H4 (cell line): ENCODE results near the gene KRIT1. TPM values are rescaled to one million over a fixed set of nuclear protein-coding genes. Genes with fewer than 3 reads are reported as not detected.

Experiments
- DNase-seq: peaks from one replicate; pipeline ENCODE4 v3.0.0-alpha.2; 2015; ENCODE audit warnings: low spot score
- total RNA-seq: library from RNA; depleted of rRNA; stranded (reverse); fragments of >200 nt; shearing (Covaris generic); gene quantifications from 2 replicates; pipeline ENCODE4 v1.2.3, GENCODE V29; 2014; rRNA removed

Gene KRIT1
- total RNA-seq, 1 experiment from 2014 or later, result 38.1 TPM

- no peak for DNase-seq
These were observed 90.5 kb downstream of the KRIT1 start for GRCh38 chr7:92155108-92155739.

- DNase-seq, result no peak
These were observed 95.2 kb downstream of the KRIT1 start for GRCh38 chr7:92150450-92151017.

DNA sequence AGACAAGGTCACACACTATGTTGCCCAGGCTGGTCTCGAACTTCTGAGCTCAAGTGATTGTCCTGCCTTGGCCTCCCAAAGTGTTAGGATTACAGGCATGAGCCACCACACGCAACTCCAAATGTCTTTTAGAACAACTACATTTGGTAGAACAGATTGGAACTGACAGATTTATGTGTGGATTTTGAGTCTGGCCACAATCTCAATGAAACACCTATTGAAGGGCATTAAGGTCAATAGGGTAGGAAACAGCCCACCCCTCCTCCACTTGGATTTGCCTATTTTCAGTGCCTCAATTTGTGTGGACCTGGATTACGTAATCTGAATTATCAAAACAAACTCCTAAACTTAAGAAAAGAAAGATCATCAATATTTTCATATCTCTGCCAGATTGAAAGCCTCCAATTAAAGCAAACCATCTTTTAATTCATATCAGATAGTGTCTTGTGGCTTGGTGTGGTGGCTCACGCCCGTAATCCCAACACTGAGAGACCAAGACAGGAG lies 95.9 kb downstream of the KRIT1 start:
- no peak for DNase-seq

Other genes with a start within 250 kb of the KRIT1 start
- gene CYP51A1, start 111.4 kb downstream of the KRIT1 start, total RNA-seq, result 146 and 147 TPM in 2 replicates
- gene LRRD1, start 66.8 kb downstream of the KRIT1 start, total RNA-seq, result 0.12 TPM in 1 of 2 replicates, not detected in the other
- gene ANKIB1, start 60 bp upstream of the KRIT1 start, total RNA-seq, result 31.9 and 39.2 TPM in 2 replicates
- 25.8 and 25.9 TPM in 2 replicates for gene GATAD1, start 201.6 kb upstream of the KRIT1 start, total RNA-seq
- gene ERVW-1, start 232.0 kb upstream of the KRIT1 start, total RNA-seq, result not detected in 2 replicates